ENCODE measurements around the gene CHAF1B.

The CHAF1B gene

GRCh38 chr21:36415375-36415774 is 30.2 kb downstream of the CHAF1B start:
- Histone ChIP-seq H3K9me2 (ENCODE audit: low read depth, low read length) (no peaks in the 10 kb centered on the region), H4K20me1 (ENCODE audit: insufficient read depth, low read length) (no peaks in the 10 kb centered on the region), H3K27ac (ENCODE audit: low read depth, low read length, poor library complexity, severe bottlenecking) (no peak overlapping the region), H3K4me1 (ENCODE audit: insufficient read depth, low read length, severe bottlenecking) (no peaks in the 10 kb centered on the region), H3K9ac (ENCODE audit: low read length) (no peak overlapping the region), H3K9me3 (ENCODE audit: low read length) (no peaks in the 10 kb centered on the region), H3K27me3 (ENCODE audit: insufficient read depth, low read length) (no peaks in the 10 kb centered on the region), H3F3A (ENCODE audit: insufficient read depth, low read length) (no peaks in the 10 kb centered on the region), H2AFZ (ENCODE audit: low read length) (no peak overlapping the region), H3K4me2 (ENCODE audit: low read length) (no peak overlapping the region), H3K4me3 (ENCODE audit: low read depth, low read length, poor library complexity, severe bottlenecking) (no peak overlapping the region), H3K79me2 (ENCODE audit: insufficient read depth, low read length) (no peaks in the 10 kb centered on the region), H3K36me3 (ENCODE audit: insufficient read depth, low read length) (peaks cover 66% of the 10 kb centered on the region)
- TF ChIP-seq CTCF (IDR thresholded peaks at IDR 0.05; ENCODE audit: low read length) (no peak), EZH2 (IDR thresholded peaks at IDR 0.05; ENCODE audit: borderline replicate concordance, low read length) (no peak)

- H3K9me3 ChIP-seq (ENCODE audit: low read length): no peaks in the 10 kb centered on the region
- H2AFZ ChIP-seq (ENCODE audit: low read length): no peak overlapping the region
- H3K36me3 ChIP-seq (ENCODE audit: insufficient read depth, low read length): peaks cover 30% of the 10 kb centered on the region
- H3K4me1 ChIP-seq (ENCODE audit: insufficient read depth, low read length, severe bottlenecking): no peaks in the 10 kb centered on the region
- no peaks in the 10 kb centered on the region for H3K9me2 ChIP-seq (ENCODE audit: low read depth, low read length)
- no peak overlapping the region for H3K27ac ChIP-seq (ENCODE audit: low read depth, low read length, poor library complexity, severe bottlenecking)
- H3K27me3 ChIP-seq (ENCODE audit: insufficient read depth, low read length): no peaks in the 10 kb centered on the region
- no peaks in the 10 kb centered on the region for H3F3A ChIP-seq (ENCODE audit: insufficient read depth, low read length)
- H3K4me3 ChIP-seq (ENCODE audit: low read depth, low read length, poor library complexity, severe bottlenecking): no peak overlapping the region
- no peaks in the 10 kb centered on the region for H4K20me1 ChIP-seq (ENCODE audit: insufficient read depth, low read length)
- TF ChIP-seq CTCF (IDR thresholded peaks at IDR 0.05; ENCODE audit: low read length) (no peak), EZH2 (IDR thresholded peaks at IDR 0.05; ENCODE audit: borderline replicate concordance, low read length) (no peak)
- H3K79me2 ChIP-seq (ENCODE audit: insufficient read depth, low read length): no peaks in the 10 kb centered on the region
- H3K4me2 ChIP-seq (ENCODE audit: low read length): no peak overlapping the region
- H3K9ac ChIP-seq (ENCODE audit: low read length): no peak overlapping the region
These were observed 34.0 kb downstream of the CHAF1B start for GRCh38 chr21:36419241-36419640.

GRCh38 chr21:36419996-36420395 is 34.8 kb downstream of the CHAF1B start:
- no peaks in the 10 kb centered on the region for H4K20me1 ChIP-seq (ENCODE audit: insufficient read depth, low read length)

More at GRCh38 chr21:36419996-36420395, 34.8 kb downstream of the CHAF1B start:
- Histone ChIP-seq H3K27ac (ENCODE audit: low read depth, low read length, poor library complexity, severe bottlenecking) (no peak overlapping the region), H3K4me1 (ENCODE audit: insufficient read depth, low read length, severe bottlenecking) (no peaks in the 10 kb centered on the region), H3K9ac (ENCODE audit: low read length) (no peak overlapping the region), H3K9me2 (ENCODE audit: low read depth, low read length) (no peaks in the 10 kb centered on the region), H3K9me3 (ENCODE audit: low read length) (no peaks in the 10 kb centered on the region), H3K4me3 (ENCODE audit: low read depth, low read length, poor library complexity, severe bottlenecking) (no peak overlapping the region), H3K79me2 (ENCODE audit: insufficient read depth, low read length) (no peaks in the 10 kb centered on the region), H3F3A (ENCODE audit: insufficient read depth, low read length) (no peaks in the 10 kb centered on the region), H3K36me3 (ENCODE audit: insufficient read depth, low read length) (peaks cover 23% of the 10 kb centered on the region), H3K27me3 (ENCODE audit: insufficient read depth, low read length) (no peaks in the 10 kb centered on the region), H3K4me2 (ENCODE audit: low read length) (no peak overlapping the region), H2AFZ (ENCODE audit: low read length) (no peak overlapping the region)
- TF ChIP-seq EZH2 (IDR thresholded peaks at IDR 0.05; ENCODE audit: borderline replicate concordance, low read length): no peak
- peak; percentile 71 for TF ChIP-seq CTCF (IDR thresholded peaks at IDR 0.05; ENCODE audit: low read length)
